ENCODE data around the gene ODR4.

DNA sequence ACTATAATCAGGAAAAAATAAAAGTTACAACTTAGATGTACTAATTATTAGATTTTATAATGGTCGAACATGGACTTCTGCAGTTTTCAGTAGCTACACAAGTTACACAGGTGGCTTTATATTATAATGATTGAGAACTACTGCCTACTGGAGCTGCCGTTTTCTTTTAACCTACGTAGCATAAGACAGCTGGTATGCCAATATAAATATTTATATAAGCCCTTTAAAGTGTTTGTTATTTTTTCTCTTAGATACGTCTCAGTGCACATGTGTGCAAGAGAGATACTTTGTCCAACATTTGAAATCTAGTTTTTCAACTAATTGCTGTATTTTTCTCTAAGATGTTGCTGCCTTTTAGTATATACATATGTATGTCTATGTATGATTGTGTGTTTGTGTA is 42.9 kb downstream of the ODR4 start:
- no peak for TF ChIP-seq CTCF (IDR thresholded peaks at IDR 0.05)
- no peak for TF ChIP-seq ATF1 (CRISPR knock-in tag; IDR thresholded peaks at IDR 0.05)
- TF ChIP-seq MAX (CRISPR knock-in tag; IDR thresholded peaks at IDR 0.05) = no peak
- TF ChIP-seq ZNF512 (CRISPR knock-in tag; IDR thresholded peaks at IDR 0.05; ENCODE audit: borderline replicate concordance) = no peak
- TF ChIP-seq NR1H2 (CRISPR knock-in tag; IDR thresholded peaks at IDR 0.05) = no peak
- TF ChIP-seq ATF2 (CRISPR knock-in tag; IDR thresholded peaks at IDR 0.05; ENCODE audit: borderline replicate concordance, low read depth) = no peak
- no peak for TF ChIP-seq IRF1 (CRISPR knock-in tag; IDR thresholded peaks at IDR 0.05)
- TF ChIP-seq ZNF671 (CRISPR knock-in tag; IDR thresholded peaks at IDR 0.05) = no peak
